Bronchial epithelial cell (primary cell): ENCODE data around the gene FBXO24. TPM values are rescaled to one million over a fixed set of nuclear protein-coding genes. Genes with fewer than 3 reads are reported as not detected.

ENCODE experiments used
- DNase-seq: peaks from one replicate; pipeline ENCODE4 v3.0.0-alpha.2; 2010; ENCODE audit warnings: low read depth
- FAIRE-seq: peaks from 2 replicates; lab custom pipeline; 2011; peaks lifted over from hg19 to GRCh38; lab: Jason Lieb, UNC
- H3K27me3 ChIP-seq: 2 replicates; pipeline ENCODE4 v1.5.1; 2011; ENCODE audit warnings: low read length; ENCODE audit not compliant: control insufficient read depth, insufficient read depth
- H3K36me3 ChIP-seq: 2 replicates; pipeline ENCODE4 v1.5.1; 2011; ENCODE audit warnings: low read length; ENCODE audit not compliant: control insufficient read depth, insufficient read depth
- H3K4me3 ChIP-seq: 2 replicates; pipeline ENCODE4 v1.5.1; 2011; ENCODE audit warnings: mild to moderate bottlenecking, low read depth, low read length, control low read depth
- total RNA-seq: library from RNA; depleted of rRNA; stranded (reverse); fragments of >200 nt; gene quantifications from 2 replicates; pipeline ENCODE4 v1.2.1, GENCODE V29; 2014
- TF ChIP-seq, protein P1 (sequence below): IDR thresholded peaks from 2 replicates; pipeline ENCODE4 v1.5.1; 2011; ENCODE audit warnings: mild to moderate bottlenecking, moderate library complexity, low read length, control low read depth, inconsistent platforms; ENCODE audit not compliant: insufficient read depth, severe bottlenecking

FBXO24 gene
- total RNA-seq, 1 donor from 2014 or later = 0.53 TPM

DNA sequence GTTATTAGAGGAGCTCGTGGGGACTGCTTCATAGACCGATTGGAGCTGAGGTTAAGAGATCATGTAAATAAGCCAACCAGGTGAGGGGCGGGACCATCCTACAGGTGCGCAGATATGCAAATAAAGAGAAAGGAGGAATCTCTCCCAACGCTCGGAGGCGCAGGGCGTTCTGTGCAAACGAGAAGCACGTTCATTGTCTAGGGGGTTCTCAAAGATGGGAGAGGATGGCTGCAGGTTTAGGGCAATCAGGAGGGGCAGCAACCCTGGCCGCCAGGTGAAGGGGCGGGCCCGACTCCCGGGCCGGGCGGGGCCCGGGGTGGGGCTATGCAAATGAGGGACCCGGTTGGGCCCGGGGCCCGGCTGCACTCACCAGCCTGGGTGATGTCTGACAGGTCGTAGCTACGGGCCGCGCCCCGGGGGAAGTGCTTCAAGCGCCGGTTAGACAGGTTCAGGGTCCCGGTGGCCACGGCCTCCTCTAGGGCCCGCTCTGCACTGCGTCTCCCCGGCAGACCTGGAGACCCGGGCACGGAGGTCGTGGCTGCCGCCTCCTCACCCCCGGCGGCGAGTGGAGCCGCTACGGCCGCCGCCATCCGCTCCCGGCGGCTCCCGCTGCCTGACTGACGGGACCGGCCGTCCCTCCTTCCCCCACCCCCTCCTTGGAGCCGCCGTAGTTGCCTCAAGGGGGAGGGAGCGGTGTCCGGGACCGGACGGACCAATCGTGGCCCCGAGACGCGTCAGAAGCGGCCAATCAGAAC lies 440 bp upstream of the FBXO24 start, which contains the start of gene LRCH4:
Gene LRCH4 (minus strand): TSS at position 619 of the 755 bp plus-strand sequence. CDS start 29 bp downstream, at position 590.
- Histone ChIP-seq H3K36me3 (peaks cover 13% of the 10 kb centered on the region), H3K4me3 (peak within 1 kb of the TSS; percentile 95), H3K27me3 (peaks cover 2% of the 10 kb centered on the region)
- FAIRE-seq (no peak), DNase-seq (peak; percentile 50)
- TF ChIP-seq, protein P1, sequence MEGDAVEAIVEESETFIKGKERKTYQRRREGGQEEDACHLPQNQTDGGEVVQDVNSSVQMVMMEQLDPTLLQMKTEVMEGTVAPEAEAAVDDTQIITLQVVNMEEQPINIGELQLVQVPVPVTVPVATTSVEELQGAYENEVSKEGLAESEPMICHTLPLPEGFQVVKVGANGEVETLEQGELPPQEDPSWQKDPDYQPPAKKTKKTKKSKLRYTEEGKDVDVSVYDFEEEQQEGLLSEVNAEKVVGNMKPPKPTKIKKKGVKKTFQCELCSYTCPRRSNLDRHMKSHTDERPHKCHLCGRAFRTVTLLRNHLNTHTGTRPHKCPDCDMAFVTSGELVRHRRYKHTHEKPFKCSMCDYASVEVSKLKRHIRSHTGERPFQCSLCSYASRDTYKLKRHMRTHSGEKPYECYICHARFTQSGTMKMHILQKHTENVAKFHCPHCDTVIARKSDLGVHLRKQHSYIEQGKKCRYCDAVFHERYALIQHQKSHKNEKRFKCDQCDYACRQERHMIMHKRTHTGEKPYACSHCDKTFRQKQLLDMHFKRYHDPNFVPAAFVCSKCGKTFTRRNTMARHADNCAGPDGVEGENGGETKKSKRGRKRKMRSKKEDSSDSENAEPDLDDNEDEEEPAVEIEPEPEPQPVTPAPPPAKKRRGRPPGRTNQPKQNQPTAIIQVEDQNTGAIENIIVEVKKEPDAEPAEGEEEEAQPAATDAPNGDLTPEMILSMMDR = no peak

DNA sequence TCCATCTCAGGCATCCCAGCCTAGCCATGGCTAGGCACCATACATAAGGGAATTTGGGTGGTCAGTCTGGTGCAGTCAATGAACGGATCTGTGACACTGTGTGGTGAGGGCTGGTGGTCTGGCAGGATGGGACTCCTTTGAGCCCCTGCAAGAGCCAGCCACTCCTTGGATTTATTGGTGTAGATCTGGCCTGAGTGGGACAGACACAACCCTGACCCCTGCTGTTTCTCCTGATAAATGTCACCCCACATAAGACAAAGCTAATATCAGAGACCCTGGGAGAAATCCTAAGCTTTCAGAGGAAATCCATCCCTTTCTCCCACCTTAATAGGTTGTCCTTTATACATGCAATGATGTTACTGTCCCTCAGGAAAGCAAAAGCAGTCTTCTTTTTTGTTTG lies 2.3 kb downstream of the FBXO24 start:
- Histone ChIP-seq H3K27me3 (peaks cover 2% of the 10 kb centered on the region), H3K36me3 (no peaks in the 10 kb centered on the region), H3K4me3 (no peak overlapping the region)
- TF ChIP-seq, protein P1 = peak; percentile 46
- FAIRE-seq (no peak), DNase-seq (peak; percentile 34)

DNA sequence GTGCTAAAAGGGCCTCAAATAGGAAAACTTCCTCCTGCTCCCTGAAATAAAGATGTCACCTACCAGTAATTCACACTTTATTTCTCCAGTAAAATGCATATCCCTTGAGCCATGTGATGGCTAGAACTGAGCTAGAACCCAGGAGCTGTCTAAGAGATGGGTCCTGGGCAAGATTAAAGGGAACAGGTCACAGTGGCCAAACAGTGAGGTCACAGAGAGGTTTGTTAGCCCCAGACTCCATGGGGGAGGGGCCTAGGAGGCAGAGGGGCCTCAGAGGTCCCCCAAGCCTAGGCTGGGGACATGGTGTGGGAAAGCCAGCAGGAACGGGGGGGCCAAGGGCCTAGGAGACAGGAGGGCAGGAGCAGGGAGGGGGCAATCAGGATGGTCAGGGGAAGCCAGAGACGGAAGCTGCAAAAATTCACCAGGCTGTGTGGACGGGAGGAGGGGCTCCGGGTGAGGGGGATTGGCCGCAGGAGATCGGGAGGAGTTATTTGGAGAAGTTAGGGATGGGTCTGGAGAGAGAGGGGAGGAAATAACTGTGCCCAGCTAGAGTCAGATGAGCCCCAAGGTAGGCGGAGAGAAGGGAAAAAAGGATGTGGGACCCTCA lies 3.3 kb downstream of the FBXO24 start:
- Histone ChIP-seq H3K36me3 (no peaks in the 10 kb centered on the region), H3K4me3 (no peak overlapping the region), H3K27me3 (peaks cover 2% of the 10 kb centered on the region)
- FAIRE-seq (no peak), DNase-seq (no peak)
- TF ChIP-seq, protein P1 = no peak

DNA sequence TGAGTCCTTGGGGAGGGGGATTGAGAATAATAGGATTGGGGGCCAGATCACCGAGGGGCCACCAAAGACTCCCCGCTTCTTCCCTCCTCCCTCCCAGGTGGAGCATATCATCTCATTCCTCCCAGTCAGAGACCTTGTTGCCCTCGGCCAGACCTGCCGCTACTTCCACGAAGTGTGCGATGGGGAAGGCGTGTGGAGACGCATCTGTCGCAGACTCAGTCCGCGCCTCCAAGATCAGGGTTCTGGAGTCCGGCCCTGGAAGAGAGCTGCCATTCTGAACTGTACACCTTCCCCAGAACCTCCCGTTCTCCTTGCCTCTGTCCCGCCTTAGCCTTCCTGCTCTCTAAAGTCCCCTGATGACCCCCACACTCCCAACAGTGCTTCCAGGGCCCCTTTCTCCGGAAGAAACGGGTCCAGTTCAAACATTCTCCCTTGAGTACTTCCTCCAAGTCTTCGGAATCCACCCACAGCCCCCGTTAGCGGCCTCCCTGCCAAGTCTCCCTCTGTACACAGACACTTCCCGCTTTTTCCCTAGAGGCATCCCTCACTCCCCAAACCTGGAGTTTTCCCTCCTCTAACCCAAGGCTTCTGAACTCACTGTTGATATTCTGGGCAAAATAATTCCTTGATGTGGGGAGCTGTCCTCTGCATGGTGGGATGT lies 4.1 kb downstream of the FBXO24 start:
- Histone ChIP-seq H3K4me3 (no peak overlapping the region), H3K27me3 (peaks cover 2% of the 10 kb centered on the region), H3K36me3 (no peaks in the 10 kb centered on the region)
- DNase-seq (no peak), FAIRE-seq (no peak)
- TF ChIP-seq, protein P1 = no peak

DNA sequence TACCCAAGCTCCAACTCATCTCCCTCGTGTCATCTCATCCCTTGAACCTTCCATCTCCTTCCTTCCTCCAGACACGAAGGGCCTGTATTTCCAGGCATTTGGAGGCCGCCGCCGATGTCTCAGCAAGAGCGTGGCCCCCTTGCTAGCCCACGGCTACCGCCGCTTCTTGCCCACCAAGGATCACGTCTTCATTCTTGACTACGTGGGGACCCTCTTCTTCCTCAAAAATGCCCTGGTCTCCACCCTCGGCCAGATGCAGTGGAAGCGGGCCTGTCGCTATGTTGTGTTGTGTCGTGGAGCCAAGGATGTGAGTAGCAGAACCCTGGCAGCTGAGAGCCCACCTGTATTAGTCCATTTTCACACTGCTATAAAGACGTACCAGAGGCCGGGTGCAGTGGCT lies 5.5 kb downstream of the FBXO24 start:
- H3K27me3 ChIP-seq = peaks cover 2% of the 10 kb centered on the region
- no peaks in the 10 kb centered on the region for H3K36me3 ChIP-seq
- DNase-seq (no peak), FAIRE-seq (no peak)
- H3K4me3 ChIP-seq = no peak overlapping the region
- TF ChIP-seq, protein P1 = no peak
